ENCODE measurements around the gene FGD1.
A peak's percentile ranks its signal among the peaks of the same experiment; 100 is the strongest.

FGD1 gene

GRCh38 chrX:54470054-54470760, 25.8 kb downstream of the FGD1 start:
- DNase-seq: no peak

- no peak for DNase-seq
Observed at GRCh38 chrX:54452920-54453319, 43.1 kb downstream of the FGD1 start.

GRCh38 chrX:54449929-54450328, 46.1 kb downstream of the FGD1 start:
- DNase-seq: no peak

GRCh38 chrX:54447461-54447860, 48.6 kb downstream of the FGD1 start:
- no peak for DNase-seq

GRCh38 chrX:54446084-54446483, 50.0 kb downstream of the FGD1 start:
- no peak for DNase-seq

- no peak for DNase-seq
Observed at GRCh38 chrX:54444752-54445151, 51.3 kb downstream of the FGD1 start.

GRCh38 chrX:54442790-54443189, 53.2 kb downstream of the FGD1 start:
- no peak for DNase-seq

- peak; percentile 74 for DNase-seq
Observed at GRCh38 chrX:54439960-54440871, 55.8 kb downstream of the FGD1 start, which contains the start of gene TSR2. Gene TSR2, plus strand, starts transcription at chrX:54440404. Its CDS starts 18 bp downstream, at chrX:54440422.

GRCh38 chrX:54435121-54435520, 60.9 kb downstream of the FGD1 start:
- DNase-seq: no peak

GRCh38 chrX:54430519-54430918, 65.5 kb downstream of the FGD1 start:
- no peak for DNase-seq

GRCh38 chrX:54427837-54428424, 68.1 kb downstream of the FGD1 start:
- no peak for DNase-seq

GRCh38 chrX:54423161-54423888, 72.7 kb downstream of the FGD1 start:
- no peak for DNase-seq

GRCh38 chrX:54422168-54422567, 73.9 kb downstream of the FGD1 start:
- no peak for DNase-seq

- no peak for DNase-seq
Observed at GRCh38 chrX:54419559-54420302, 76.3 kb downstream of the FGD1 start.

- DNase-seq: no peak
Observed at GRCh38 chrX:54416965-54417364, 79.1 kb downstream of the FGD1 start.

- DNase-seq: no peak
Observed at GRCh38 chrX:54415534-54416350, 80.3 kb downstream of the FGD1 start.

GRCh38 chrX:54413753-54414152, 82.3 kb downstream of the FGD1 start:
- DNase-seq: no peak

- DNase-seq: no peak
Observed at GRCh38 chrX:54411732-54412131, 84.3 kb downstream of the FGD1 start.

GRCh38 chrX:54407266-54407665, 88.8 kb downstream of the FGD1 start:
- DNase-seq: no peak

GRCh38 chrX:54397113-54397512, 98.9 kb downstream of the FGD1 start:
- no peak for DNase-seq
